ENCODE data around the gene MBTD1.
"Not testable (repeated sequence)": the region's sequence is repeated elsewhere in the genome, so short reads cannot be mapped to it uniquely, and the experiment has no call there.

MBTD1 gene

GRCh38 chr17:51251010-51251409 lies 8.8 kb downstream of the MBTD1 start:
- no peak for DNase-seq

GRCh38 chr17:51250314-51250840 lies 9.5 kb downstream of the MBTD1 start:
- no peak for DNase-seq

- DNase-seq = no peak
Measured at GRCh38 chr17:51245535-51245934, 14.3 kb downstream of the MBTD1 start.

GRCh38 chr17:51244041-51244440 lies 15.8 kb downstream of the MBTD1 start:
- no peak for DNase-seq

- DNase-seq = no peak
Measured at GRCh38 chr17:51240275-51240674, 19.6 kb downstream of the MBTD1 start.

- DNase-seq = no peak
Measured at GRCh38 chr17:51238255-51238887, 21.5 kb downstream of the MBTD1 start.

GRCh38 chr17:51234162-51234561 lies 25.7 kb downstream of the MBTD1 start:
- no peak for DNase-seq

- no peak for DNase-seq
Measured at GRCh38 chr17:51231999-51232398, 27.9 kb downstream of the MBTD1 start.

- DNase-seq = no peak
Measured at GRCh38 chr17:51230306-51230705, 29.5 kb downstream of the MBTD1 start.

DNA sequence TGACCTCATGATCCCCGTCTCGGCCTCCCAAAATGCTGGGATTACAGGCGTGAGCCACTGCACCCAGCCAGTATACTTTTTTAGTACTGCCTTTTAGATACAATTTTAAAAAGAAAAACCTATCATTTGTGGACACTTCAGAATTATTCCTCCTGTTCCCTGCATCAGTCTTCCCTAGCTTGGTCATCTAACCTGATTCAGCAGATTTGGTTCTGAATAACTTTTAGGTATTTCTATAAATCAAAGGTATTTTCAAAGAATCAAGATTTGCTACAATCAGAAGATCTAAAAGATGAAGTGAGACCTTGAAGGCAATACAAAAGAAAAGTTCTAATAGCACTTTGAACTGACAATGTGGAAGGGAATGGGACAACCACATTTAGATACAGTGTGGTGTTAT lies 30.0 kb downstream of the MBTD1 start:
- no peak for DNase-seq

- no peak for DNase-seq
Measured at GRCh38 chr17:51228161-51228560, 31.7 kb downstream of the MBTD1 start.

- DNase-seq = not testable (repeated sequence)
Measured at GRCh38 chr17:51225523-51225922, 34.3 kb downstream of the MBTD1 start.

DNA sequence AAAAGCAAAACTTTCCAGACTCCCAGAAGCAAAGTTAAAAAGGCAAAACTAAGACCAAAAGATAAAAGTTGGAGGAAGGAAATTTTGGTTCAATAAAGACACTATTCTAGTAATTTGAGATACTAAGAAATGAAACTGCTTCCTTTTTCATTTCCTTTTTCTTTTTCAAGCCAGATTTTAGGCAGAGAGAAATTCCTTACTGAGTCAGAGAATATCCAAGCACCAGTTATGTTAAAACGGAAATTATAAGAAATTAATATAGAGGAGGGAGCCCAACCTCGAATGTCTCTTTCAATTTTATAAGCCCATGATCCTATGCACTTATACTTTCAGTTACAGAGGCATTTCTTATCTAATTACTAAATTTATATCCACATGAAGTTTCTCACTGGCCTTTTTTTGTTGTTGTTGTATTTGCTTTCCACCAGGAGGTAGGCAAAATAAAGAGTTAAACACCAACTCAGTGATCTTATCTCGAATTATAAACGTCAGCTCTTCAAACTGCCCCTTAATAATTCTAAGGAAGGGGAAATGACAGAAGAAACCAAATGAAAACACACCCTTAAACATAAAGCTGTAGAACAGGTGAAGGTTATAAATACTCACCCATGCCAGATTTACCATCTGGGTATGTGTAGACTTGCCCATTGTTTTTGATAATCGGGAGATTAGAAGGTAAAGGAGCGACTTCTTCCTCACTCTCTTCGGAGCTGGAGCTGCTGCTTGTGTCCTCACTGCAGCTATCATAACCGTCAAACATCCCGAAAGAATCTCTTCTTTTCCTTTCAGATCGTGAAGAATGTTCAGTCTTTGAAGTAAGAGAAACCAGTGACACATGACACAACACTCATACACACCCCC lies 35.2 kb downstream of the MBTD1 start:
- no peak for DNase-seq

DNA sequence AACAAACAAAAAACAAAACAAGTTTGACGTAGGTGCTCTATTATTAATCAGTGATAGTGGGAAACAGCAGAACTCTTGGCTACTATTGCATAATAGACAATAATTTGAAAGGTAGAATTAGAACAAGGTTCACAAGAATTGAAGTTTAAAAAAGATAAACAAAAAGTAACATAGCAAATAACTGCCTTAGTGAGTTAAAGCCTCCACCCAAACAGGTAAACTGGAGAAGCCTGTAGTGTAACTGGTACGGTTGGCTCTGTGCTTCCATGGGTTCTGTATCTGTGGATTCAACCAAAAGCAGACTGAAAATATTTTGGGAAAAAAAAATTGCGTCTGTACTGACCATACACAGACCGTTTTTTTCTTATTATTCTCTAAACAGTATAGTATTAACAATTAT lies 38.5 kb downstream of the MBTD1 start:
- DNase-seq = no peak

GRCh38 chr17:51217946-51218345 lies 41.9 kb downstream of the MBTD1 start:
- no peak for DNase-seq

DNA sequence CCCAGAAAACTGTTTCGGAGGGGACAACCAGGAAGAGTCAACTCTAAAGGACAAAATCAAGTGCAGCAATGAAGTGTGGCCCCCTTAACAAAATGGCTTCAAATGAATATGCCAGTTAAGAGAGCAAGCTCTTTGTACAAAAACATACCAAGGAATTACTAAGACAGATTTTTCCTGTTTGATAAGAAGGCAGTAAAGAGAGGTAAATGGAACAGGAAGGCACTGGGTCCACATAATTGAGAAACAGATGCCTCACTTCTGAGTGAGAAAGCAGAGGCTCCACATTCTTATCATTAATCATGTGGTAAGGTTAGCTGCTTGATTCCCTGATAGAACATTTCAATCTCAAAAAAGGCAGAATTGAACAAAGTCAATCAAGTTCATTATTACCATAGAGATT lies 44.9 kb downstream of the MBTD1 start:
- no peak for DNase-seq

DNA sequence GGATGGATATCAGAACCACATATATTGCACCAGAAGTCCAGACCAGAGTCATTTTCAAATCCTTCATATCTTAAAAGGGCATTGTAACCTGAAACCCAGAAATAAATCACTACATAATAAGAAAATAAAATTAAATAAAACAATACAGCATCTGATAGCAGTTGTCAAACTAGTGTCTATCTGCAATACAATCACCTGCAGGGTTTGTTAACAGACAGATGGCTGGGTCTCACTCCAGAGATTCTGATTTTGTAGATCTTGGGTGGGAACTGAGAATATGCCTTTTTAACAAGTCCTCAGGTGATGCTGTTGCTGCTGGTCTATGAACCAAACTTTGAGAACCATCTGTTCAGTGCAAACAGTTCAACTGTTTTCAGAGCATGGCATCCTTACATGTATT lies 56.0 kb downstream of the MBTD1 start:
- DNase-seq = no peak

DNA sequence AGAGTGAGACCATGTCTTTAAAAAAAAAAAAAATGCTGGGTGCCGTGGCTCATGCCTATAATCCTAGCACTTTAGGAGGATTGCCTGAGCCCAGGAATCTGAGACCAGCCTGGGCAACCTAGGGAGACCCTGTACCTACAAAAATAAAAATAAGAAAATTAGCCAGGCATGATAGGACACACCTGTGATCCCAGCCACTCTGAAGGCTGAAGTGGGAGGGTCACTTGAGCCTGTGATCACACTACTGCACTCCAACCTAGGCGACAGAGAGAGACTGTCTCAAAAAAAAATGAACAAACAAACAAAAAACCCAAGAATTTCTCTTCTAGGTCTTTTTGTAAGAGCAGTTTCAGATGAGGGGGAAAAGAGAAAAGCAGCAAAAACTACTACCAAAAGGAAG lies 59.0 kb downstream of the MBTD1 start:
- DNase-seq = no peak

GRCh38 chr17:51200295-51200694 lies 59.6 kb downstream of the MBTD1 start:
- DNase-seq = no peak

DNA sequence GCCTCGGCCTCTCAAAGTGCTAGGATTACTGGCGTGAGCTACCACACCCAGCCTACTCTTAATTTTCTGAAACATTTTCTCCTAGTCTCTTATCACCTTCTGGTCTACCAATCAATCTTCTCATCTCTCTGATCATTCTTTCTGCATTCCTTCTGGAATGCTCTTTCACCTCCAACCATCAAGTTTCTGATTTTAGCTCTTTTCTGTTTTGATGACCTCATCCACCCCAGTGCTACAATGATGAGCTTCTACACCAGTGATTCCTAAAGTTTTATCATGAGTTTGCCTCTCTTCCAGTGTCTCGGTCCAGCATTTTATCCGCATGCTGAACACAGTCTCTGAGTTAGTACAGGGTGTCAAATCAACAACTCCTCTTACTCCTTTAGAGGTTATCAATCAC lies 62.1 kb downstream of the MBTD1 start:
- DNase-seq = no peak

DNA sequence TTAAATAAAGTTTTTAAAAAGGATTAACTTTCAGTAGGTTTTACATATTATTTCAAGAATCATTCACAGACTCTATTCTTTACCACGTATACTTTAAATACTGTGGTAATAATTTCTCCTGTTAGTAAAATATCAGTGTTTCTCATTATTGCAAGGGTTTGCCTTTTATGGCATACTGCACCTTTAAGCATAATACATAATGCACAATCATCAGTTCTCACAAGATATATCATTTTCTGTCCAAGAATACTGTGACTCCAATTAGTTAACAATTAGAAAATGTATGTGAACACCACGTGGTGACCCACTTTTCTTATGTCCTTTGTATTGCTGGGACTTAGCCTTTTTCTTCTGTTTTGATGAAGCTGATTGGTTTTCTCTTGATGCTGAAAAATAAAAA lies 68.0 kb downstream of the MBTD1 start:
- DNase-seq = no peak

GRCh38 chr17:51189628-51190027 lies 70.2 kb downstream of the MBTD1 start:
- DNase-seq = no peak

DNA sequence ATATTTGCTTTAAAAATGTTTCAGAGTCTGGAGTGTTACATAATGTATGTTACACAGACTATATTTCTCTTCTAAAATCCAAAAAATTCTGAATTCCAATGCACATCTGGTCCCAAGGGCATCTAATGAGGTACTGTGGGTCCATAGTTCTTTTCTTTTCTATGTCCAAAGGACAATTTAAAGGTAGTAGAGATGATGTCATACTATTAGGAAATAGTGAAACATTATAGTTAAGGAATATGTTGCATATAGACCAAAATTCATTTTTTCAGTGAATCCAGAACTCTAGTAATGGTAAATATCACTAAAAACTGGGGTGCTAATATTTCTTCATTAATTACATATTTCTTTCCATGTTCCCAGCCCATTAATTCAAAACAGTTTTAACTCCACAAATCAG lies 70.7 kb downstream of the MBTD1 start:
- no peak for DNase-seq

DNA sequence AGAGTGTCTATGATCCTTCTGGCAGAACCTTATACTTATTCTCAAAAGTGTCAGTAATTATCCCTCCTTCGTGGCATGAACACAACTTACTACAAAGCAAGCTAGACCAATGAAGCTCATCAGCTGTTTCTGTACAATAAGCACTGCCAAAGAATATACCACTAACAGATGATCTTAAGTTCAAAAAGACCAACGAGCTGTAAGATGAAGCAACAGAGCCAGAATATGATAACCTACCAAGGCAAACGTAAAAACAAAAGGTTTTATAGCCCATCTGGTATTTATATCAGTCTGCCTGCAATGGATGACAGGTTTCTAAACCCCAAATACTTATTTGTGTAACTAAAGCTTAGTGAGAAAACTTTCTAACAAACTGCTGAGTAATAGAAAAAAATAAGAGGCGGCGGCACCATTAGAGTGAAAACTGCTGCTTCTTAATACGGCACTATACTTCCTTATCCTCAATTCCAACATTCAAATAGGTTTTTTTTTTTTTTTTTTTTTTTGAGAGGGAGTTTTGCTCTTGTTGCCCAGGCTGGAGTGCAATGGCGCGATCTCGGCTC lies 71.5 kb downstream of the MBTD1 start:
- DNase-seq = no peak

Data from activated CD4-positive, alpha-beta T cell treated with anti-CD3 and anti-CD28 coated beads for 1 hour (primary cell).